ENCODE results near the gene IRGQ. TPM values are rescaled to one million over a fixed set of nuclear protein-coding genes. Genes with fewer than 3 reads are reported as not detected.

IRGQ gene
- total RNA-seq, 6 experiments from 2014 or later = 9.1 to 18.6 (median 11.0) TPM

DNA sequence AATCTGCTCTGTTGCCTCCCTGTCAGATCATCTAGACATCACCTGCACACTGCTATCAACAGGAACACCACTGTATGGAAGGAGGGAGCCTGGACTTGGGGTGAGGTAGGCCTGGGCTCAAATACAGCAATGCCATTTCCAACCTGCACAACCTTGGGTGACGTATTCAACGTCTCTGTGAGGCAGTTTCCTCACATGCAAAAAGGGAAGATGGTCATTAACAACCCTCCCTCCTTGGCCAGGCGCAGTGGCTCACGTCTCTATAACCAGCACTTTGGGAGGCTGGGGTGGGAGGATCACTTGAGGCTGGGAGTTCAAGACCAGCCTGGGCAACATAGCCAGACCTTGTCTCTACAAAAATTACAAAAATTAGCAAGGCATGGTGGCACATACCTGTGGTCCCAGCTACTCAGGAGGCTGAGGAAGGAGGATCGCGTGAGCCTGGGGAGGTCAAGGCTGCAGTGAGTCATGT is 33.7 kb downstream of the IRGQ start:
- intact Hi-C loops (cut with DNase I) = no loop called here
- DNase-seq = no peak
- no peak for ATAC-seq
- Histone ChIP-seq H3K4me1 (no peaks in the 10 kb centered on the region), H3K36me3 (no peaks in the 10 kb centered on the region), H3K27me3 (no peaks in the 10 kb centered on the region), H3K27ac (no peak overlapping the region), H3K4me3 (no peak overlapping the region), H3K9me3 (no peaks in the 10 kb centered on the region)
- TF ChIP-seq, protein P1, sequence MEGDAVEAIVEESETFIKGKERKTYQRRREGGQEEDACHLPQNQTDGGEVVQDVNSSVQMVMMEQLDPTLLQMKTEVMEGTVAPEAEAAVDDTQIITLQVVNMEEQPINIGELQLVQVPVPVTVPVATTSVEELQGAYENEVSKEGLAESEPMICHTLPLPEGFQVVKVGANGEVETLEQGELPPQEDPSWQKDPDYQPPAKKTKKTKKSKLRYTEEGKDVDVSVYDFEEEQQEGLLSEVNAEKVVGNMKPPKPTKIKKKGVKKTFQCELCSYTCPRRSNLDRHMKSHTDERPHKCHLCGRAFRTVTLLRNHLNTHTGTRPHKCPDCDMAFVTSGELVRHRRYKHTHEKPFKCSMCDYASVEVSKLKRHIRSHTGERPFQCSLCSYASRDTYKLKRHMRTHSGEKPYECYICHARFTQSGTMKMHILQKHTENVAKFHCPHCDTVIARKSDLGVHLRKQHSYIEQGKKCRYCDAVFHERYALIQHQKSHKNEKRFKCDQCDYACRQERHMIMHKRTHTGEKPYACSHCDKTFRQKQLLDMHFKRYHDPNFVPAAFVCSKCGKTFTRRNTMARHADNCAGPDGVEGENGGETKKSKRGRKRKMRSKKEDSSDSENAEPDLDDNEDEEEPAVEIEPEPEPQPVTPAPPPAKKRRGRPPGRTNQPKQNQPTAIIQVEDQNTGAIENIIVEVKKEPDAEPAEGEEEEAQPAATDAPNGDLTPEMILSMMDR (IDR thresholded peaks at IDR 0.05) = no peak
- TF ChIP-seq POLR2A (IDR thresholded peaks at IDR 0.05) = no peak
- WGBS (ENCODE audit: insufficient coverage, low coverage, low lambda C conversion rate, missing lambda C conversion rate) = 89% methylated on average over 3 of the region's 6 CpGs

DNA sequence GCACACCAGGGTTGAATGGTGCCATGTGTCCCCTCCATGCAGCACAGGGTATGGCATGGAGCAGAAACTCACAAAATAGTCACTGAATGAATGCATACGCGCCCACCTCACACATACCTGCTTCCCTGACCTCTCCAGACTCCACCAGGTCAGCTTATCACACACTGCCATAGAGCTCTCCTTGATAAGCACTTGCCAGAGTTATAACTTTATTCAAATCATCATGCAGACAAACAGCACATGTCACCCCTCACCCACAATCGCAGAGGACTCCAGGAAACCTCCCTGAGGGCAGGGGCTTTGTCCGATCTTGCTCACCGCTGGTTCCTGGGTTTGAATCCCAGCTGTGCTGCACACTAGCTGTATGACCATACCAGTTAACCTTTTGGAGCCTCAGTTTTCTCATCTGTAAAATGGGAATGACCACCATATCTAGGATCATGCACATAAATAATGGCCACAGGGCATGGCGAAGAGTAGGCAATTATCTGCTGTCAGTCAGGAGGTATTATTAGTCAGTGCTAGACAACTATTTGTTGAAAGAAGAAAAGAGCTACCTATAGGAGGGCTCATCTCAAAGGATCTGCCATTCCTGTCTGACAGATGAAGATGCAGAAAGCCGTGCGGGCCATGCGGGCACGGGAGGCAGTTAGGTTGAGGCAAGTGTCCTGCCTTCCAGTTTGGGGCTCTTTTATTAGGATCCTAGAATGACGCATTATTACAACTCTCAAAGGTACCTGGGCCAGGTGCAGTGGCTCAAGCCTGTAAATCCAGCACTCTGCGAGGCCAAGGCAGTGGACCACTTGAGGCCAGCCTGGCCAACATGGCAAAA is 34.6 kb downstream of the IRGQ start:
- Histone ChIP-seq H3K27ac (no peak overlapping the region), H3K36me3 (no peaks in the 10 kb centered on the region), H3K27me3 (no peaks in the 10 kb centered on the region), H3K4me1 (no peaks in the 10 kb centered on the region), H3K4me3 (no peak overlapping the region), H3K9me3 (no peaks in the 10 kb centered on the region)
- ATAC-seq (no peak), DNase-seq (no peak)
- 73% methylated on average over 4 of the region's 12 CpGs for WGBS (ENCODE audit: insufficient coverage, low coverage, low lambda C conversion rate, missing lambda C conversion rate)
- no peak for TF ChIP-seq POLR2A (IDR thresholded peaks at IDR 0.05)
- TF ChIP-seq, protein P1 (IDR thresholded peaks at IDR 0.05) = no peak
- intact Hi-C loops (cut with DNase I) = no loop called here

DNA sequence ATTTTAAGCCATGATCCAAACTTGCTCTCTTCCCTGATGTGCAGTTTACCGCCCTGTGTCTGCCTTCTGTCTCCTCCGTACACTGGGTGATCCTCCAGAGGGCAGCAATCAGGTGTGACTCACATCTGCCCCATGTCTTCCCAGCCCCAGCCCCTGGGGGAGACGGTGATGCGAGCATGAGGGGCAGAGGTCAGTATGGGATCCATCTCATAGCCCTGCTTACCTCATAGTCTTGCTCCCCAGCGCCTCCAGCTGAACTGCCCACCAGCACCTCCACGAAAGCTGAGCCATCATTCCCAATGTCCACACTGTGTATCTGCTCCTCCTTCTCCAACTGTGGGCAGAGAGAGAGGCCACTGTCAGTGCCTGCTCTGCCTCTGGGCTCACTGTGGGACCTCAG is 35.2 kb downstream of the IRGQ start:
- intact Hi-C loops (cut with DNase I) = no loop called here
- DNase-seq (no peak), ATAC-seq (peak in 1 of 4 donors; percentile 20)
- no peaks in the 10 kb centered on the region for H3K36me3 ChIP-seq
- H3K9me3 ChIP-seq = no peaks in the 10 kb centered on the region
- no peak overlapping the region for H3K4me3 ChIP-seq
- no peak overlapping the region for H3K27ac ChIP-seq
- TF ChIP-seq POLR2A (IDR thresholded peaks at IDR 0.05) = no peak
- WGBS (ENCODE audit: insufficient coverage, low coverage, low lambda C conversion rate, missing lambda C conversion rate) = 83% methylated on average over 3 of the region's 6 CpGs
- no peaks in the 10 kb centered on the region for H3K27me3 ChIP-seq
- no peaks in the 10 kb centered on the region for H3K4me1 ChIP-seq

- 49% methylated on average over 6 of the region's 8 CpGs for WGBS (ENCODE audit: insufficient coverage, low coverage, low lambda C conversion rate, missing lambda C conversion rate)
- H3K4me3 ChIP-seq = no peak overlapping the region
- H3K4me1 ChIP-seq = no peaks in the 10 kb centered on the region
- DNase-seq (peak; percentile 64 to 76 (median 70)), ATAC-seq (peak; percentile 79 to 95 (median 92))
- H3K27ac ChIP-seq = no peak overlapping the region
- no peaks in the 10 kb centered on the region for H3K9me3 ChIP-seq
- H3K36me3 ChIP-seq = peaks cover 0 to 21% (median 0%) of the 10 kb centered on the region in 4 donors
- TF ChIP-seq POLR2A (IDR thresholded peaks at IDR 0.05) = no peak
- TF ChIP-seq, protein P1 (IDR thresholded peaks at IDR 0.05) = peak; percentile 60 to 76 (median 74)
- no peaks in the 10 kb centered on the region for H3K27me3 ChIP-seq
- intact Hi-C loops (cut with DNase I) = loop anchor here in 1 of 2 donors (10.0 kb wide), 1 partner anchor 100 kb away; no protein-coding TSS in a partner anchor
Observed at GRCh38 chr19:43555185-43555770, 40.7 kb downstream of the IRGQ start.
